ENCODE data around the gene PRC1. TPM values are rescaled to one million over a fixed set of nuclear protein-coding genes. Genes with fewer than 3 reads are reported as not detected.

The PRC1 gene
- total and polyA plus RNA-seq, 2 of the 13 experiments (the other 11 are each of a cell fraction or from before 2014, with no cell fraction given) = 137 to 162 TPM

DNA sequence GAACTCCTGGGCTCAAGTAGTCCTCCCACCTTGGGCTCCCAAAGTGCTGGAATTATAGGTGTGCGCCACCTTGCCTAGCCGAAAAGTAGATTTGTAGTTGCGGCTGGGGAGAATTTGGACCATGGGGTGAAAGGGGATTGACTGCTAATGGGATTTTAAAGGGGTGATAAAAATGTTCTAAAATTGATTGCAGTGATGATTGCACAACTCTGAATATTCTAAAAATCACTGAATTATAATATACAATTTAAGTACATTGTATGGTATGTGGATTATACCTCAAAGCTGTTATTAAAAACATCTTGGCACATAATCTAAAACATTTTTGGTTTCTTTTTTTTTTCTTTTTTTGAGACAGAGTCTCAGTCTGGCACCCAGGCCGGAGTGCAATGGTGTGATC is 3.9 kb downstream of the PRC1 start:
- intact Hi-C loops (cut with micrococcal nuclease; ENCODE audit: unreplicated experiment) = loop anchor here (10.0 kb wide), 1 partner anchor 56 kb away; the partner anchor contains the start of genes HDDC3 and UNC45A
- BruUV-seq (replicated peaks) = no TSS peak
- peaks cover 7% of the 10 kb centered on the region for H4K20me1 ChIP-seq (ENCODE audit: insufficient read depth, low read length)
- no peaks in the 10 kb centered on the region for H3K27me3 ChIP-seq (ENCODE audit: control insufficient read depth in 1 of 2, insufficient read depth in 2 of 2, low read length in 2 of 2)
- no peak overlapping the region for H3K4me2 ChIP-seq (ENCODE audit: low read depth, low read length)
- H3K27ac ChIP-seq (ENCODE audit: extremely low read length, insufficient read depth, low read length) = no peak overlapping the region
- POLR2A ChIA-PET = no interaction called here
- FAIRE-seq = no peak
- no peak overlapping the region for H3K9ac ChIP-seq (ENCODE audit: insufficient read depth, low read depth, low read length)
- H3K4me3 ChIP-seq (replicated peaks in 1 of 3; ENCODE audit: insufficient read depth in 1 of 3, low read depth in 2 of 3, low read length in 3 of 3) = no peak overlapping the region
- H3K4me1 ChIP-seq (ENCODE audit: insufficient read depth, low read length) = peaks cover 38% of the 10 kb centered on the region
- H3K9me3 ChIP-seq (ENCODE audit: low read length) = no peaks in the 10 kb centered on the region
- in situ Hi-C loops (cut with HindIII; ENCODE audit: extremely low pct_ligation_motif_present, low pct_unique_long_range_greater_than_20kb) = no loop called here
- no peak for DNase-seq (ENCODE audit: low spot score)
- TF ChIP-seq, protein P1, sequence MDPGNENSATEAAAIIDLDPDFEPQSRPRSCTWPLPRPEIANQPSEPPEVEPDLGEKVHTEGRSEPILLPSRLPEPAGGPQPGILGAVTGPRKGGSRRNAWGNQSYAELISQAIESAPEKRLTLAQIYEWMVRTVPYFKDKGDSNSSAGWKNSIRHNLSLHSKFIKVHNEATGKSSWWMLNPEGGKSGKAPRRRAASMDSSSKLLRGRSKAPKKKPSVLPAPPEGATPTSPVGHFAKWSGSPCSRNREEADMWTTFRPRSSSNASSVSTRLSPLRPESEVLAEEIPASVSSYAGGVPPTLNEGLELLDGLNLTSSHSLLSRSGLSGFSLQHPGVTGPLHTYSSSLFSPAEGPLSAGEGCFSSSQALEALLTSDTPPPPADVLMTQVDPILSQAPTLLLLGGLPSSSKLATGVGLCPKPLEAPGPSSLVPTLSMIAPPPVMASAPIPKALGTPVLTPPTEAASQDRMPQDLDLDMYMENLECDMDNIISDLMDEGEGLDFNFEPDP (CRISPR knock-in tag; conservative IDR thresholded peaks at IDR 0.05) = no peak
- TF ChIP-seq, protein P2, sequence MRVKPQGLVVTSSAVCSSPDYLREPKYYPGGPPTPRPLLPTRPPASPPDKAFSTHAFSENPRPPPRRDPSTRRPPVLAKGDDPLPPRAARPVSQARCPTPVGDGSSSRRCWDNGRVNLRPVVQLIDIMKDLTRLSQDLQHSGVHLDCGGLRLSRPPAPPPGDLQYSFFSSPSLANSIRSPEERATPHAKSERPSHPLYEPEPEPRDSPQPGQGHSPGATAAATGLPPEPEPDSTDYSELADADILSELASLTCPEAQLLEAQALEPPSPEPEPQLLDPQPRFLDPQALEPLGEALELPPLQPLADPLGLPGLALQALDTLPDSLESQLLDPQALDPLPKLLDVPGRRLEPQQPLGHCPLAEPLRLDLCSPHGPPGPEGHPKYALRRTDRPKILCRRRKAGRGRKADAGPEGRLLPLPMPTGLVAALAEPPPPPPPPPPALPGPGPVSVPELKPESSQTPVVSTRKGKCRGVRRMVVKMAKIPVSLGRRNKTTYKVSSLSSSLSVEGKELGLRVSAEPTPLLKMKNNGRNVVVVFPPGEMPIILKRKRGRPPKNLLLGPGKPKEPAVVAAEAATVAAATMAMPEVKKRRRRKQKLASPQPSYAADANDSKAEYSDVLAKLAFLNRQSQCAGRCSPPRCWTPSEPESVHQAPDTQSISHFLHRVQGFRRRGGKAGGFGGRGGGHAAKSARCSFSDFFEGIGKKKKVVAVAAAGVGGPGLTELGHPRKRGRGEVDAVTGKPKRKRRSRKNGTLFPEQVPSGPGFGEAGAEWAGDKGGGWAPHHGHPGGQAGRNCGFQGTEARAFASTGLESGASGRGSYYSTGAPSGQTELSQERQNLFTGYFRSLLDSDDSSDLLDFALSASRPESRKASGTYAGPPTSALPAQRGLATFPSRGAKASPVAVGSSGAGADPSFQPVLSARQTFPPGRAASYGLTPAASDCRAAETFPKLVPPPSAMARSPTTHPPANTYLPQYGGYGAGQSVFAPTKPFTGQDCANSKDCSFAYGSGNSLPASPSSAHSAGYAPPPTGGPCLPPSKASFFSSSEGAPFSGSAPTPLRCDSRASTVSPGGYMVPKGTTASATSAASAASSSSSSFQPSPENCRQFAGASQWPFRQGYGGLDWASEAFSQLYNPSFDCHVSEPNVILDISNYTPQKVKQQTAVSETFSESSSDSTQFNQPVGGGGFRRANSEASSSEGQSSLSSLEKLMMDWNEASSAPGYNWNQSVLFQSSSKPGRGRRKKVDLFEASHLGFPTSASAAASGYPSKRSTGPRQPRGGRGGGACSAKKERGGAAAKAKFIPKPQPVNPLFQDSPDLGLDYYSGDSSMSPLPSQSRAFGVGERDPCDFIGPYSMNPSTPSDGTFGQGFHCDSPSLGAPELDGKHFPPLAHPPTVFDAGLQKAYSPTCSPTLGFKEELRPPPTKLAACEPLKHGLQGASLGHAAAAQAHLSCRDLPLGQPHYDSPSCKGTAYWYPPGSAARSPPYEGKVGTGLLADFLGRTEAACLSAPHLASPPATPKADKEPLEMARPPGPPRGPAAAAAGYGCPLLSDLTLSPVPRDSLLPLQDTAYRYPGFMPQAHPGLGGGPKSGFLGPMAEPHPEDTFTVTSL (CRISPR knock-in tag; IDR thresholded peaks at IDR 0.05; ENCODE audit: borderline replicate concordance) = no peak
- TF ChIP-seq CEBPB (IDR thresholded peaks at IDR 0.05; ENCODE audit: borderline replicate concordance, low read depth, low read length) = peak; percentile 8; the same call in 1 of the 2 replicates
- no peak for TF ChIP-seq PPARG (CRISPR knock-in tag; conservative IDR thresholded peaks at IDR 0.05)
- peaks cover 91% of the 10 kb centered on the region for H3K79me2 ChIP-seq (ENCODE audit: insufficient read depth, low read length)
- no peak for ATAC-seq
- CTCF ChIA-PET (ENCODE audit: low intra/inter-chr PET ratio, low total read pairs) = no interaction called here
- 0 out of 5 replicates have a peak, but pooled peaks cover 0 to 5% of the 10 kb centered on the region in 2 experiments for H3K36me3 ChIP-seq (replicated peaks in 1 of 2; ENCODE audit: control insufficient read depth in 1 of 2, insufficient read depth in 2 of 2, low read length in 2 of 2)
- no peak overlapping the region for H2AFZ ChIP-seq (ENCODE audit: low read length)
- 95% methylated on average over 4 of the region's 4 CpGs for WGBS (ENCODE audit: low lambda C conversion rate)

All from HepG2 (cell line).